Mesothelial cell of epicardium (in vitro differentiated cells): ENCODE results near the gene CAPZA1. TPM values are rescaled to one million over a fixed set of nuclear protein-coding genes. Genes with fewer than 3 reads are reported as not detected.

Experiments
- DNase-seq, 2 experiments: peaks; one replicate each; pipeline ENCODE4 v3.0.0; 2021; ENCODE audit warnings: low spot score in 2 of 2; ENCODE audit not compliant: unreplicated experiment in 2 of 2
- H3K27ac Mint-ChIP-seq: 2 replicates; pipeline ENCODE4 v1.8.0; 2021; ENCODE audit warnings: mixed read lengths
- H3K27me3 Mint-ChIP-seq: 2 replicates; pipeline ENCODE4 v1.8.0; 2021; ENCODE audit warnings: low read depth, mixed read lengths
- H3K36me3 Mint-ChIP-seq: 2 replicates; pipeline ENCODE4 v1.8.0; 2021; ENCODE audit warnings: mixed read lengths
- H3K4me1 Mint-ChIP-seq: 2 replicates; pipeline ENCODE4 v1.8.0; 2021; ENCODE audit warnings: mixed read lengths
- H3K4me3 Mint-ChIP-seq: 2 replicates; pipeline ENCODE4 v1.8.0; 2021; ENCODE audit warnings: mild to moderate bottlenecking, moderate library complexity, mixed read lengths
- H3K9me3 Mint-ChIP-seq: 2 replicates; pipeline ENCODE4 v1.8.0; 2021; ENCODE audit warnings: mixed read lengths
- total RNA-seq: library from RNA; stranded (reverse); gene quantifications from 3 replicates; pipeline ENCODE4 v1.2.1, GENCODE V29; 2021
- TF ChIP-seq, protein P1 (sequence below): fragments of 200-600 bp; sonication (generic); IDR thresholded peaks from one replicate; pipeline ENCODE4 v1.5.0; 2021; ENCODE audit warnings: antibody characterized with exemption; ENCODE audit not compliant: unreplicated experiment

CAPZA1 gene
- total RNA-seq, 1 donor from 2014 or later, result 109 TPM

DNA sequence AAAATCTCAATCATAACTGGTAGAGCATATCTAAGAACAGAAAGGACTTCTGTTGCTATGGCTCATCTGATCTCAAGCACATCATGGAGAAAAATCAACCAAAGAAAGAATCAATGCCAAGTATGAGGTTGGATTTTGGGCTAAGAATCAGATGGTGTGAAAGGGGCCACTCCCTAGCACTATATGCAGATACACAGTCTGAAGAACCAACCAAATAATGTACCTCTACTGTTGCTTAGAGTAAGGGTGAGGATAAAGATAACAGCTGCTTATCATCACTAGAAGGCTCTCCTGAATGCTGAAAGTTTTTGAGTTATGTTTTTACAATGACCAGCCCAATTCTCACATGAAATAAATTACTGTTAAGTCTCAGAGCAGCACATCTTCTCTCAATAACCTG, 36.3 kb upstream of the CAPZA1 start:
- Mint-ChIP-seq H3K4me3 (no peak overlapping the region), H3K27me3 (no peaks in the 10 kb centered on the region), H3K4me1 (no peaks in the 10 kb centered on the region), H3K9me3 (peaks cover 9% of the 10 kb centered on the region), H3K36me3 (peaks cover 34% of the 10 kb centered on the region), H3K27ac (peak overlapping the region; percentile 1)
- TF ChIP-seq, protein P1, sequence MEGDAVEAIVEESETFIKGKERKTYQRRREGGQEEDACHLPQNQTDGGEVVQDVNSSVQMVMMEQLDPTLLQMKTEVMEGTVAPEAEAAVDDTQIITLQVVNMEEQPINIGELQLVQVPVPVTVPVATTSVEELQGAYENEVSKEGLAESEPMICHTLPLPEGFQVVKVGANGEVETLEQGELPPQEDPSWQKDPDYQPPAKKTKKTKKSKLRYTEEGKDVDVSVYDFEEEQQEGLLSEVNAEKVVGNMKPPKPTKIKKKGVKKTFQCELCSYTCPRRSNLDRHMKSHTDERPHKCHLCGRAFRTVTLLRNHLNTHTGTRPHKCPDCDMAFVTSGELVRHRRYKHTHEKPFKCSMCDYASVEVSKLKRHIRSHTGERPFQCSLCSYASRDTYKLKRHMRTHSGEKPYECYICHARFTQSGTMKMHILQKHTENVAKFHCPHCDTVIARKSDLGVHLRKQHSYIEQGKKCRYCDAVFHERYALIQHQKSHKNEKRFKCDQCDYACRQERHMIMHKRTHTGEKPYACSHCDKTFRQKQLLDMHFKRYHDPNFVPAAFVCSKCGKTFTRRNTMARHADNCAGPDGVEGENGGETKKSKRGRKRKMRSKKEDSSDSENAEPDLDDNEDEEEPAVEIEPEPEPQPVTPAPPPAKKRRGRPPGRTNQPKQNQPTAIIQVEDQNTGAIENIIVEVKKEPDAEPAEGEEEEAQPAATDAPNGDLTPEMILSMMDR, result no peak
- no peak for DNase-seq

DNA sequence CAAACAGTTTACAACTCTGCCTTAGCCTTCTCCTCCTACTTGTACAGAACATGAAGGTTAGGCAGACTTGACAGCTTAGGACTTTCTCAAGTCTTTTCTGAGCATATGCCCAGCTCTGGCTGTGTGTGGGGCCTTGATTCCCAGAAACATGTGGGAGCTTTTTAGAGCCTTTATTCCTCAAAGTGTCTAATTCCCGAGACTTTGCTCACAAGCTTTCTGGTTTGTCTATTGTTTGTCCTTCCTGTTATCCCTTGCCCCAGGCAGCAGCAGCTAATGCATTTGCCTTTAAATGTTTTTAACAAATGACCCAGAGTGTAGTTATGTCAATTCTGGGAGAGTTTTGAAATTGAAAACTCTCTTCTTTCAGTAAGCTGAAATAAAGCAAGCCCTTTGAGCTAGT, 29.9 kb upstream of the CAPZA1 start:
- peaks cover 21% of the 10 kb centered on the region for H3K4me1 Mint-ChIP-seq
- no peak for DNase-seq
- TF ChIP-seq, protein P1, result no peak
- no peak overlapping the region for H3K4me3 Mint-ChIP-seq
- peaks cover 28% of the 10 kb centered on the region for H3K9me3 Mint-ChIP-seq
- no peak overlapping the region for H3K27ac Mint-ChIP-seq
- no peaks in the 10 kb centered on the region for H3K27me3 Mint-ChIP-seq
- peaks cover 47% of the 10 kb centered on the region for H3K36me3 Mint-ChIP-seq

DNA sequence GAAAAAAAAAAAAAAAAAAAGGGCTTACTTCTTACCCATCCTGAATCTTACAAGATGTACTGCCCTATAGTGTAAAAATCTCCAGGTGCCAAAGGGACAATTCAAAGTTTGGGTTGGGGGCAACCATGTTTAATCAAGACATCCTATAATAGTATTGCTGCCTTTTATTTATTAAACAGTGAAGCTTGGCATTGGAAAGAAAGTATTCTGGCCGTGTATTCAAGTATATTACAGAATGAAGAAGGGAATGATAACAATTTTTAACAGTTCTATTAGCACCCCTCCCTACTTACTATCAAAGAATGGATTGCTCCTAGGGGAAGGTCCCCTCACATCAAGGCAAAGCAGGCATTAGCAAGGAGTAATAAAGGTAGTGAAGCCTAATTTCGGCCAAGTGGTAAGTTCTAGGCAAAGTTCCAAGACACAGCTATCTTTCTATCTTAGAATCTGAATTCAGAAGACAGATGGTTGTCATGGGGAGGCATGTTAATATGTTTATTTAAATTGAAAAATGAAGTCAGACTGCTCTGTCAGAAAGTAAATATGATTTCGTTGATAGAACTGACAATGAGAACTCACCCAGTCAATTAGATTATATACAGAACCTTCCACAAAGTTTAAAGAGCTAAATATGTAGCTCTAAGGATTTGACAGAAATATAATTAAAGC, 25.3 kb upstream of the CAPZA1 start:
- Mint-ChIP-seq H3K36me3 (peaks cover 20% of the 10 kb centered on the region), H3K27me3 (no peaks in the 10 kb centered on the region), H3K4me1 (peaks cover 23% of the 10 kb centered on the region), H3K9me3 (peaks cover 10% of the 10 kb centered on the region), H3K27ac (peak overlapping the region; percentile 44), H3K4me3 (no peak overlapping the region)
- DNase-seq, result no peak
- TF ChIP-seq, protein P1, result no peak

DNA sequence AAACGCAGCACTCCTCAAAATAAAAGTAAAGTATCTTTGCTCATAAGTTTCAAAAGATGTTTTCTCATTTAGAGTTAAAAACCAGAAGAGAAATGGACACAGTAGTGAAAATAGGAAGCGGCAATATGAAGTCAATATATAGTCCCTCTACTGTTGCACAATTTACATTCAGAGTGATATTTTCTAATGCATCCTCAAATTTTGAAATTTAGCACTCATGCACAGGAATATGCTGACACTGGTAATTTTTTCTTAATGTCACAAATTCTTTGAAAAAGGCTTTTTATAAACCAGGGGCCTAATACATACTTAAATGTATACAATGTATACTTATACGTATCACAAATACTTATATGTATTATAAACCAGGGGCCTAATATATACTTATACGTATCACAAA, 20.2 kb upstream of the CAPZA1 start:
- TF ChIP-seq, protein P1, result no peak
- Mint-ChIP-seq H3K9me3 (no peaks in the 10 kb centered on the region), H3K27ac (no peak overlapping the region)

DNA sequence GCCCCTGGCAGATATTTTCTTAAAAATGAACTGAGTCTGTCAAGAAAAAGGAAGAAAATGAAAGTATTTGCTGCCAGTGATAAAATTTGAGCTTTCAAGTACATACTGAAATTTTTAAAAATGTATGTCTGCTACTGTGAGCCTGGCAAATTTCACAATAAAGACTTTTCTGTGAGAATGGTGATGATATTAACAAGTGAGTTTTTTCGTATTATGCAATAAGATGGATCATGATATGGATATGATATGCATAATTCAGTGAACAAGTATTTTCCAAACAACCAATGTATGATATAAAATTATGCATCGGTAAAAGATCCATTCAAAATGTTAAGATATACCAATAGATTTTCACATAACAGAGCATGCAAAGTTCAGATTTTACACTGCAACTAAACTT, 16.6 kb upstream of the CAPZA1 start:
- no peaks in the 10 kb centered on the region for H3K9me3 Mint-ChIP-seq
- no peak for DNase-seq
- TF ChIP-seq, protein P1, result no peak

More for the DNA sequence above, 20.2 kb upstream of the CAPZA1 start:
- H3K36me3 Mint-ChIP-seq, result peaks cover 22% of the 10 kb centered on the region
- DNase-seq, result no peak
- no peak overlapping the region for H3K4me3 Mint-ChIP-seq
- H3K27me3 Mint-ChIP-seq, result no peaks in the 10 kb centered on the region
- peaks cover 4% of the 10 kb centered on the region for H3K4me1 Mint-ChIP-seq

More for the DNA sequence above, 16.6 kb upstream of the CAPZA1 start:
- Mint-ChIP-seq H3K36me3 (peaks cover 33% of the 10 kb centered on the region), H3K27me3 (no peaks in the 10 kb centered on the region), H3K4me1 (no peaks in the 10 kb centered on the region), H3K4me3 (no peak overlapping the region), H3K27ac (no peak overlapping the region)
